ENCODE measurements around the gene FIP1L1. TPM values are rescaled to one million over a fixed set of nuclear protein-coding genes. Genes with fewer than 3 reads are reported as not detected.

FIP1L1 gene
- total and polyA plus RNA-seq, 10 of the 15 experiments (the other 5 are each of a cell fraction or from before 2014, with no cell fraction given): 28.1 to 110 (median 59.4) TPM

- no peak overlapping the region for H3K9ac ChIP-seq (ENCODE audit: control insufficient read depth, insufficient read depth, low read length)
- no peak overlapping the region for H3K4me3 ChIP-seq
- TF ChIP-seq MYC (IDR thresholded peaks at IDR 0.05; ENCODE audit: insufficient read depth, insufficient read length, insufficient replicate concordance, low read length, severe bottlenecking) (no peak), HSF1 (IDR thresholded peaks at IDR 0.05; ENCODE audit: low read depth, low read length) (no peak), EZH2 (IDR thresholded peaks at IDR 0.05; ENCODE audit: borderline replicate concordance, control insufficient read depth, low read depth, low read length) (no peak), PRDM15 (CRISPR knock-in tag; IDR thresholded peaks at IDR 0.05) (no peak), MXI1 (IDR thresholded peaks at IDR 0.05; ENCODE audit: low read depth, low read length) (no peak), E4F1 (IDR thresholded peaks at IDR 0.05; ENCODE audit: borderline replicate concordance, partially characterized antibody) (no peak), E2F4 (IDR thresholded peaks at IDR 0.05; ENCODE audit: low read depth, low read length) (no peak), EP300 (IDR thresholded peaks at IDR 0.05; ENCODE audit: borderline replicate concordance in 1 of 2, control insufficient read depth in 1 of 2, low read depth in 2 of 2, low read length in 2 of 2) (no peak)
- CTCF ChIA-PET: no interaction called here
- in situ Hi-C loops (cut with MboI): no loop called here
- POLR2A ChIA-PET: interaction anchor here (0.6 kb wide), 1 partner anchor 25 kb away, joined by 3 read pairs; no protein-coding TSS in a partner anchor
- ATAC-seq (no peak), DNase-seq (ENCODE audit: low read depth, low spot score) (no peak), FAIRE-seq (no peak)
- H3K4me1 ChIP-seq (ENCODE audit: control insufficient read depth, insufficient read depth, low read length): no peaks in the 10 kb centered on the region
- no peak overlapping the region for H3K4me2 ChIP-seq (ENCODE audit: control insufficient read depth, insufficient read depth)
- no peak overlapping the region for H2AFZ ChIP-seq (ENCODE audit: control insufficient read depth, low read depth, low read length)
- peaks cover 2 to 14% of the 10 kb centered on the region in 2 experiments; a peak in 3 of 4 replicates for H3K36me3 ChIP-seq (ENCODE audit: control insufficient read depth in 2 of 2, insufficient read depth in 2 of 2, low read length in 1 of 2)
- H3K27ac ChIP-seq (ENCODE audit: control insufficient read depth, insufficient read depth): no peak overlapping the region
- no peaks in the 10 kb centered on the region for H3K27me3 ChIP-seq (replicated peaks in 1 of 2; ENCODE audit: control insufficient read depth in 2 of 2, insufficient read depth in 2 of 2, low read length in 1 of 2)
- no TSS peak for BruUV-seq (replicated peaks)
- H3K79me2 ChIP-seq (ENCODE audit: control insufficient read depth, insufficient read depth, low read length): no peaks in the 10 kb centered on the region
- SMC1A ChIA-PET (ENCODE audit: uncharacterized antibody, unreplicated experiment): no interaction called here
- RAD21 ChIA-PET (ENCODE audit: unreplicated experiment): no interaction called here
- intact Hi-C loops (cut with micrococcal nuclease; ENCODE audit: unreplicated experiment): no loop called here
- H3K9me3 ChIP-seq (replicated peaks; ENCODE audit: control insufficient read depth, insufficient read depth, low read length): no peaks in the 10 kb centered on the region
- WGBS (ENCODE audit: insufficient coverage, insufficient replicate concordance, low lambda C conversion rate, missing lambda C conversion rate): 97% methylated on average over 2 of the region's 2 CpGs
- H4K20me1 ChIP-seq (ENCODE audit: control insufficient read depth, insufficient read depth): no peaks in the 10 kb centered on the region
Measured at GRCh38 chr4:53444954-53445353, 67.5 kb downstream of the FIP1L1 start.

Measured in GM12878 (cell line).